Kidney capillary endothelial cell (primary cell): ENCODE data around the gene DISC1.
"Not testable (repeated sequence)": the region's sequence is repeated elsewhere in the genome, so short reads cannot be mapped to it uniquely, and the experiment has no call there.

Experiments used
- DNase-seq: peaks from one replicate; pipeline ENCODE4 v3.0.0-alpha.2; 2018; ENCODE audit warnings: low spot score

DISC1 gene

DNA sequence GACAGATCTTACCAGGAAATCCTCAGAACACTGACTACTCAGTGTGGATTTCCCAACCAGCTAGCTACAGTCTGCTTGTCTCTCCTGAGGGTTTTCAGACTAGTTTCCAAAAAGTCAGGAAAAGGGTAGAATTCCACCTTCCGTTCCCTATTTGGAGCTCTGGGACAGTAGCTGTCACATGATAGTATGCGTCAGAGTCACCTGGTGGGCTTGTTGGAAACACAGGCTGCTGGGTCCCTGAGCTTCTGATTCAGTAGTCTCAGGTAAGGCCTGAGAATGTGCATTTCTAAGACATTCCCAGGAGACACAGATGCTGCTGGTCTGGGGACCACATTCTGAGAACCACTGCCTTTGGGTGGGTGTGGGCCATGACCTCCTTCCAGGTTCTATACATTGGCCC lies 272.5 kb downstream of the DISC1 start:
- DNase-seq: no peak

DNA sequence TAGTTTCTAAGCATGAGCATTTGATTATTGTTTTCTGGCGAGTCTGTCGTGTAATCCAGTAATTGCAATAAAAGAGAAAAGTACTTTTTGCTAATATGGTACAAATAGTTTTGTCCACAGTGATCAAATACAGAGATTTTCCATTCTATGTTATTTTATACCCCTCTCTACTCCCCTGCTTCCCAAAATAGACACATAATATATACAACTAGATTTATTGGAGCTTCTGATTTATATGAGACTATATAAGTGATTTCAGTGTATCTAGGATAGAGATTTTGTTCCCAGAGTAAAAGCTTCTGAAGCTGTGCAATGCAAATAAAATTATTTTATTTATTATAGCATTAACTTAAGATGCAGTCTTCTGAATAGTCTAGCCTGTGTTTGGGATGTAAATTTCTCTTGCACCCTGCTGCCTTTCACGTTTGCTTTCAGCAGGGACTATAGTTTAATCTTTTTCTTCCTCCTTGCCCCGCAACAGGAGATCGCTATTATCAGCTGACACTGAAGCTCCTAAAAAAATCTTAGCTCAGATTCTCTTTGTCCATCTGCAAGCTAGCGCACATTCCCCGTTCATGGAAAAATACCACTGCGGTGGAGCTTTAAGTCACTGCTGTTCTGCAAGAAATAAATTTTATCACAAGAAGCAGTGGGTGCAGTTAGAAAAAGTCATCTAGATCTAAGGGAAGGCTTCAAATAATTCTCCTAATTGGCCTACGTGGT lies 273.3 kb downstream of the DISC1 start:
- no peak for DNase-seq

- DNase-seq: no peak
Observed at GRCh38 chr1:231903586-231904081, 277.0 kb downstream of the DISC1 start.

GRCh38 chr1:231907310-231907709 lies 280.7 kb downstream of the DISC1 start:
- DNase-seq: not testable (repeated sequence)

- peak; percentile 81 for DNase-seq
Observed at GRCh38 chr1:231913493-231913892, 286.9 kb downstream of the DISC1 start.

GRCh38 chr1:231918239-231919015 lies 291.8 kb downstream of the DISC1 start:
- DNase-seq: peak; percentile 78

GRCh38 chr1:231919239-231919885 lies 292.8 kb downstream of the DISC1 start:
- no peak for DNase-seq

DNA sequence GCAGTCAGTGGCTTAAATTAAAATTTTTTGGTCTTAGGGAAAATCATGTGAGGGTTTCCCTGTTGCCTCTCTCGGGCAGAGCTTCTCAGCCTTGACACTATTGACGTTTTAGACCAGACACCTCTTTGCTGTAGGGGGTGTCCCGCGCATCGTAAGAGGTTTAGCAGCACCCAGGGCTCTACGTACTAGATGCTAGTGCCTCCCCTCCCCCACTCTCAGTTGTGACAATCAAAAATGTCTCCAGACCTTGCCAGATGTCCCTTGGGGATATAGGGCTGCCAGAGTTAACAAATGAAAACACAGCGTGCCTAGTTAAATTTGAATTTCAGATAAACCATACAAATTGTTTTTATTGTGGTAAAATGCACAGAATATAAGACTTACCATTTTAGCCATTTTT lies 293.3 kb downstream of the DISC1 start:
- DNase-seq: no peak

- no peak for DNase-seq
Observed at GRCh38 chr1:231921646-231922345, 295.2 kb downstream of the DISC1 start.

DNA sequence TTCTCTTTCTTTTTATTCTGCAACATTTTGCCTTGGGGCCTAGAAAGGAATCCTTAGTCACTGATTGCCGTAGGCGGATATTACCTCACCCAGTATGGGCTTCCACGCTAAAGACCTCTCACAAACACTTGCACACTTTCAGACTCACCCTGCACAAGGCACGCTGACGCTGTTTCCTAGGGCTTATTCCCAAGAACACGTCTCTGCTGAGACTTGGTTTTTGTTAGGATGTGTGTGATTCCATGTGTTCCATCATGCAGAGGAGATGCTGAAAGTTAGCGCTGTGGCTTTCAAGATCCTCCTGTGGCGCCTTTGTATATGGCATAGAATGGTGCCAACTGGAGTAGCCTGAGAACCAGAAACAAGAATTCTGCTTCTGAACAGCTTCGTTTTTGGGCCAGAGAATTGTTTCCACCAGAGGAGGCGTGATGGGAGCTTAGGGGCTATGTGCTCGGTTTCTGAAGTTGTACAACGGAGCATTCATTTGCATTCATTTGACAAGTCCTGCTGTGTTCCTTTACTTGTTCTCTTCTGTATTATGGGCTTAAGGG lies 297.0 kb downstream of the DISC1 start:
- DNase-seq: no peak

DNA sequence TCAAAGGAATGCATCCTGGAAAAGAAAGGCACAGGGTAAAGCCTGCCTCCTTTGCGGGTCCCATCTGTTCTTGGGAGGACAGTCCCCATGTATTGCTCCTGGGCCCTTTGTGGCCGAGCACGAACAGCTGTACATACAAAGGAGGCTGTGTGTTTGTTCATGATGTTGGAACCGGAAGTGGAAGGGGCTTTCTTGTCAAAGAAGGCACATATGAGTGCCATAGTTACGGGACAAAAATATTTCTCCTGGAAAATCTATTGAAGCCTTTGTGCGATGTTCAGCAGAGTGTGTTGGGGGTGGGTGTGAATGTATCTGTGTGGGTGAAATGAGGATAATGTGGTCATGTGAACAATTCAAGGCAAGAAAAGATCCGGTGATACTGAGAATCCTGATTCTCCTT lies 297.6 kb downstream of the DISC1 start:
- DNase-seq: no peak

DNA sequence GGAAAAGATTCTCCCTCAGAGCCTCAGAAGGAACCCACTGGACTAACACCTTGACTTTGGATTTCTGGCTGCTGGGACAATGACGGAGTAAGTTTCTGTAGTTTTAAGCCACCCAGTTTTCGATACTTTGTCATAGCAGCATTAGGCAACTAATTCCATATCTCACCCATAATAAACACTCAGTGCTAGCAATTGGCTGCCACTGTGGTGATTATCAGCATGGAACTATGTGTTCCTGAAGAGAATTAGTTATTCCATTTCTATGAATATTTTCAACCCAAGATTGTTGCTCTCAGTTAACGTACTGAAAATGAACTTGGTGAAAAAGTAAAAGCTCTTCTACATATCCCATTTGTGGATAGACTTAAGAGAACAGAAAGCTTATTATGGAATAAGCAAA lies 299.3 kb downstream of the DISC1 start:
- DNase-seq: no peak

- no peak for DNase-seq
Observed at GRCh38 chr1:231926340-231926739, 299.8 kb downstream of the DISC1 start.

DNA sequence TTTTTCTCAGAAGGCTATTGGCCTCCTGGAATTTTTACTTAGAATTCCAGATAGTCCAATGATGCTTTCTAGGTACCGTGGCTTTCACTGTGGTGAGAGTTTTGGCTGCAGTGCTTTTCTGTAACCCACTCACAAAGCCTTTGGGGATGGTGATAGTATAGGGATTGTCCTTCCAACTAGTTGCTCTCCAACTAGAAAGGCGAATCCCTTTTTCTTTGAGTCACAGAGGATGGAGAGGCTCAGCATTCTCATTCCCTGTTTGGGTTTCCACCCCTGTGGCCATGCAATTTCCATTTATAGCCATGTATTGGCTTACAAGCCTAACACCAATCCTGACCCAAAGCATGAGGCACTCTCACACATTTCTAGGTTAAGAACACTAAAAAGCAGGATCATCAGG lies 300.3 kb downstream of the DISC1 start:
- DNase-seq: no peak

- no peak for DNase-seq
Observed at GRCh38 chr1:231927431-231927830, 300.8 kb downstream of the DISC1 start.

- peak; percentile 97 for DNase-seq
Observed at GRCh38 chr1:231929311-231929710, 302.7 kb downstream of the DISC1 start.

GRCh38 chr1:231930257-231930947 lies 303.8 kb downstream of the DISC1 start:
- DNase-seq: no peak

GRCh38 chr1:231931146-231931545 lies 304.6 kb downstream of the DISC1 start:
- no peak for DNase-seq

DNA sequence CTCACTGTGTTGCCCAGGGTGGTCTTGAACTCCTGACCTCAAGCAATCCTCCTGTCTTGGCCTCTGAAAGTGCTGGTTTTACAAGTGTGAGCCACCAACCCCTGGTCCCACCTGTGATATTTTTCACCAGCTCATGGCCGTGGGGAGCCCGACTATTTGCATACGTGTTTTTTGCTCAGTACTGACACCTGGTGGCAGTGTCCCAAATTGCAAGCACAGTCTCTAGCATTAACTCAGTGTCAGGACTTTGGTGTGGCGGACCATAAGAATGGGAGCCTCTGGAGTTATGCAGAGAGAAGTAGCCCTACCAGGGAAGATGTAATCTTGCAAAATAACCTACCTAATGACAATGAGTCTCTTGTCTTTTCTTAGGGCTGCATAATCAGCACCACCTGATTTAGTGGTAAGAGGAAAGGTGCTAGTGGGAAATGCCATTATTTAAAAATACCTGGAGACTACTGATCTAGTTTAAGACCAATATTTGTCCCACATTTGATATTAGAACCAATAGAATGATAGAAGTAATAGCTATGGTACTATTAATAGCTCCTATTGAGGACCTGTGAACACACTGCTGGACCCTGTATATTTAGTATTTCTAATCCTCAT lies 305.4 kb downstream of the DISC1 start:
- no peak for DNase-seq

- no peak for DNase-seq
Observed at GRCh38 chr1:231933711-231934626, 307.4 kb downstream of the DISC1 start.
